ENCODE measurements around the gene ZNF236. TPM values are rescaled to one million over a fixed set of nuclear protein-coding genes. Genes with fewer than 3 reads are reported as not detected.

ZNF236 gene
- total RNA-seq, 2 donors from 2014 or later, result 8.3 to 29.0 TPM

DNA sequence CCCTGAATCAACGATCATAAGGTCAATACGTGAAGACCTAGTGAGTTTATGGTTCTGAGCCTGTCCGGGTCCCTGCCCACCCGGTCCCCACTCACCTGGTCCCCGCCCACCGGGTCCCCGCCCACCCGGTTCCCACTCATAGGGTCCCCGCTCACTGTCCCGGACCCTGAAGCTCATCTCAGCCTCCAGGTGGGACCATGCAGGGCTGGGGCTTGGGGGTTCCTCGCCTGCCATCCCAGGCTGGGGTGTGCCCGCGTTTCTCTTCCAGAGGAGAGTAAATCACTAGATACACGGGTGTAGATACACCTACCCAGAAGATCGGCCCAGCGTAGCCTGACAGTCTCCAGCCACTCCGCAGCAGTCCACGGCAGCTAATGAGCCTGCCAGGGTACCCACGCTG, 178.7 kb downstream of the ZNF236 start:
- no peaks in the 10 kb centered on the region for H3K4me1 ChIP-seq (replicated peaks)
- TF ChIP-seq POLR2AphosphoS5 (IDR thresholded peaks at IDR 0.05) (no peak), POLR2A (IDR thresholded peaks at IDR 0.05) (no peak)
- TF ChIP-seq, protein P1, sequence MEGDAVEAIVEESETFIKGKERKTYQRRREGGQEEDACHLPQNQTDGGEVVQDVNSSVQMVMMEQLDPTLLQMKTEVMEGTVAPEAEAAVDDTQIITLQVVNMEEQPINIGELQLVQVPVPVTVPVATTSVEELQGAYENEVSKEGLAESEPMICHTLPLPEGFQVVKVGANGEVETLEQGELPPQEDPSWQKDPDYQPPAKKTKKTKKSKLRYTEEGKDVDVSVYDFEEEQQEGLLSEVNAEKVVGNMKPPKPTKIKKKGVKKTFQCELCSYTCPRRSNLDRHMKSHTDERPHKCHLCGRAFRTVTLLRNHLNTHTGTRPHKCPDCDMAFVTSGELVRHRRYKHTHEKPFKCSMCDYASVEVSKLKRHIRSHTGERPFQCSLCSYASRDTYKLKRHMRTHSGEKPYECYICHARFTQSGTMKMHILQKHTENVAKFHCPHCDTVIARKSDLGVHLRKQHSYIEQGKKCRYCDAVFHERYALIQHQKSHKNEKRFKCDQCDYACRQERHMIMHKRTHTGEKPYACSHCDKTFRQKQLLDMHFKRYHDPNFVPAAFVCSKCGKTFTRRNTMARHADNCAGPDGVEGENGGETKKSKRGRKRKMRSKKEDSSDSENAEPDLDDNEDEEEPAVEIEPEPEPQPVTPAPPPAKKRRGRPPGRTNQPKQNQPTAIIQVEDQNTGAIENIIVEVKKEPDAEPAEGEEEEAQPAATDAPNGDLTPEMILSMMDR (IDR thresholded peaks at IDR 0.05), result no peak
- no peaks in the 10 kb centered on the region for H3K27me3 ChIP-seq (replicated peaks; ENCODE audit: insufficient read depth)
- H3K27ac ChIP-seq, result no peak overlapping the region
- no peaks in the 10 kb centered on the region for H3K36me3 ChIP-seq
- 75% methylated on average over 18 of the region's 19 CpGs for WGBS
- no peak for DNase-seq (ENCODE audit: low spot score)
- no peak overlapping the region for H3K4me3 ChIP-seq
- no peaks in the 10 kb centered on the region for H3K9me3 ChIP-seq
- intact Hi-C loops (cut with DNase I), result loop anchor here (2.0 to 5.0 kb wide), 3 partner anchors 56 to 651 kb away; no protein-coding TSS in a partner anchor

DNA sequence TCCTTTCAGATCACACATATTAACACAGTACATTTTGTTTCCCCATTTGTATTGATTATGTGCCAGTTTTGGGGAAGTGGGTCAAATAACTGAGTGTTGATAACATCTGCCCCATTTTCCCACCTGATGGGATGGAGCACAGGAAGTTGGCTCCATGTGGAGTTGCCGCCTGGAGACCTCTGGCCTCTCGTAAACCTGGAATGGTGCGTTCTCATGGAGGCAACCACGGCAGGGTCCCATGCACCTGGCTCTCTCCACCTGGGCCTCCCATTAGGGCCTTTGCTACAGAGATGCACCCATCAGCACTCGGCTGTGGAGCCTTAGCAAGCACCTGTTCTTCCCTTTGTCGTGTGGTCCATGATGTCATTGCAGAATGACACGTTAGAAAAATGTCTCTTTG, 179.6 kb downstream of the ZNF236 start:
- DNase-seq (ENCODE audit: low spot score), result no peak

DNA sequence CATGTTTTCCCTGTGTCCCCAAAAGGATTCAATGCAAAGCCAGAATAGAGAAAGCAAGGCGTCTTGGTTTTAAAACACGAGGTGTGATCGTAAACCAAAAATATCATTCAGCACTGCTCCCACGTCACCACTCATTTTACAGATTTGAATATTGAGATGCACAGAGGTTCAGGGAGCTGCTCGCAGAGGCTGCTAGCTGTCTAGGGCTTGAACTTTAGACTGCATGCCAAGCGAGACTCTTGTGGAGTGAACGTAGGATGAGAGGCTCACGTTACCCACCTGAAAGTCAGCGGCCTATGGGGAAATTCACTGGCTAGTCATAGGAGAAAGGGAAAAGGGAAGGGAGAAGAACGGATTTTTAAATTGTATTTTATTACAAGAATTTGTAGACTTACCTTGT, 180.1 kb downstream of the ZNF236 start:
- Histone ChIP-seq H3K27me3 (replicated peaks; ENCODE audit: insufficient read depth) (no peaks in the 10 kb centered on the region), H3K36me3 (no peaks in the 10 kb centered on the region), H3K9me3 (no peaks in the 10 kb centered on the region), H3K4me3 (no peak overlapping the region), H3K4me1 (replicated peaks) (no peaks in the 10 kb centered on the region), H3K27ac (no peak overlapping the region)
- 89% methylated on average over 10 of the region's 10 CpGs for WGBS
- TF ChIP-seq, protein P1 (IDR thresholded peaks at IDR 0.05), result no peak
- TF ChIP-seq POLR2A (IDR thresholded peaks at IDR 0.05) (no peak), POLR2AphosphoS5 (IDR thresholded peaks at IDR 0.05) (no peak)
- DNase-seq (ENCODE audit: low spot score), result no peak
- intact Hi-C loops (cut with DNase I), result loop anchor here (5.0 kb wide), 2 partner anchors 55 to 650 kb away; no protein-coding TSS in a partner anchor

More for the DNA sequence above, 179.6 kb downstream of the ZNF236 start:
- intact Hi-C loops (cut with DNase I), result loop anchor here (2.0 to 5.0 kb wide), 3 partner anchors 55 to 650 kb away; no protein-coding TSS in a partner anchor
- Histone ChIP-seq H3K27me3 (replicated peaks; ENCODE audit: insufficient read depth) (no peaks in the 10 kb centered on the region), H3K9me3 (no peaks in the 10 kb centered on the region), H3K4me1 (replicated peaks) (no peaks in the 10 kb centered on the region), H3K27ac (no peak overlapping the region), H3K36me3 (no peaks in the 10 kb centered on the region), H3K4me3 (no peak overlapping the region)
- no peak for TF ChIP-seq POLR2A (IDR thresholded peaks at IDR 0.05)
- TF ChIP-seq, protein P1 (IDR thresholded peaks at IDR 0.05), result no peak
- TF ChIP-seq POLR2AphosphoS5 (IDR thresholded peaks at IDR 0.05), result no peak
- 77% methylated on average over 6 of the region's 7 CpGs for WGBS

DNA sequence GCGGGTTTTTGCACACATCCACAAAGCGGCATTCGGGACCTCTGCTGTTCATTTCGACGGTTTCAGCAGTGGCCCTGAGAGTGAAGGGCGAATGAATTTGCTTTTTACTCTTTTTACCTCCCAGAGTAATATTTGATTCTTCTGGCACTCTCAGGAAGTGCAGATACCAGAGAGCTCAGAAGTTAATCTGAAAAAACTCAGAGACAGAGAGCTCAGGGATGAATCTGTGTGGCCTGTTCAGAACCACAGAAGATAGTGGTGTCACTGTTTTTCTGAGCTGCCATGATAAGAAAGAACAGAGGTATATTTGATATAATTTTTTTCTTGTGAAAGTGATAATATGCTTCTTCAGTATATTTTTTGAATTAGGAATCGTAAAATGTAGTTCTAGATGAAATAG, 181.0 kb downstream of the ZNF236 start:
- H3K4me1 ChIP-seq (replicated peaks), result no peaks in the 10 kb centered on the region
- no peaks in the 10 kb centered on the region for H3K36me3 ChIP-seq
- WGBS, result 92% methylated on average over 7 of the region's 7 CpGs
- H3K27me3 ChIP-seq (replicated peaks; ENCODE audit: insufficient read depth), result no peaks in the 10 kb centered on the region
- no peak overlapping the region for H3K27ac ChIP-seq
- H3K4me3 ChIP-seq, result no peak overlapping the region
- TF ChIP-seq POLR2A (IDR thresholded peaks at IDR 0.05) (no peak), POLR2AphosphoS5 (IDR thresholded peaks at IDR 0.05) (no peak)
- TF ChIP-seq, protein P1 (IDR thresholded peaks at IDR 0.05), result no peak
- intact Hi-C loops (cut with DNase I), result loop anchor here (5.0 kb wide), 2 partner anchors 54 to 649 kb away; no protein-coding TSS in a partner anchor
- DNase-seq (ENCODE audit: low spot score), result no peak
- H3K9me3 ChIP-seq, result no peaks in the 10 kb centered on the region
